Gastrocnemius medialis (tissue), 4 donors: ENCODE results near the gene CAPZB.

ENCODE experiments used
- CTCF ChIP-seq, 5 experiments: fragments of 450-650 bp in 3 of 5; fragments of 200-600 bp in 2 of 5; sonication (generic) in 2 of 5; IDR thresholded peaks in 4 of 5; conservative IDR thresholded peaks in 1 of 5; 1 replicate in 4 of 5; 2 replicates in 1 of 5; pipeline ENCODE4 v1.5.1; 2016 to 2019; ENCODE audit warnings: antibody characterized with exemption in 5 of 5, mild to moderate bottlenecking in 3 of 5, moderate library complexity in 3 of 5
- POLR2A ChIP-seq, 2 donors: fragments of 450-650 bp; IDR thresholded peaks; one replicate each; pipeline ENCODE4 v1.6.1; 2017; ENCODE audit warnings: antibody characterized with exemption in 2 of 2, mild to moderate bottlenecking in 2 of 2, moderate library complexity in 2 of 2

GRCh38 chr1:19532519-19532918 lies 47.2 kb upstream of the CAPZB start:
- TF ChIP-seq CTCF (IDR thresholded peaks at IDR 0.05 in 4 of 5, conservative IDR thresholded peaks at IDR 0.05 in 1 of 5) (no peak), POLR2A (IDR thresholded peaks at IDR 0.05) (no peak)
